SU-DHL-6 (cell line): ENCODE results near the gene NDUFA7.

Source experiments
- H2AFZ ChIP-seq: fragments of 200-600 bp; sonication (generic); 2 replicates; pipeline ENCODE4 v1.6.1; 2014; ENCODE audit warnings: low read depth, mild to moderate bottlenecking, moderate library complexity, mixed read lengths, antibody characterized with exemption, low read length; ENCODE audit not compliant: severe bottlenecking
- H3F3A ChIP-seq: fragments of 200-600 bp; shearing (Covaris generic); 2 replicates; pipeline ENCODE4 v1.6.0; 2016; ENCODE audit warnings: antibody characterized with exemption, mild to moderate bottlenecking; ENCODE audit not compliant: insufficient read depth
- H3K27ac ChIP-seq: fragments of 200-600 bp; sonication (generic); 2 replicates; pipeline ENCODE4 v1.5.1; 2016; ENCODE audit warnings: low read depth, mild to moderate bottlenecking, low read length, moderate library complexity, mixed read lengths
- H3K27me3 ChIP-seq: fragments of 200-600 bp; sonication (generic), shearing (Covaris generic); 2 replicates; pipeline ENCODE4 v1.6.0; 2014; ENCODE audit warnings: mild to moderate bottlenecking, low read length
- H3K36me3 ChIP-seq: fragments of 200-600 bp; sonication (generic); 2 replicates; pipeline ENCODE4 v1.6.1; 2014; ENCODE audit warnings: mild to moderate bottlenecking, low read length, mixed read lengths
- H3K4me2 ChIP-seq: fragments of 300-600, 200-600 bp; shearing (Covaris generic), sonication (generic); 2 replicates; pipeline ENCODE4 v1.6.0; 2014; ENCODE audit warnings: low read length, low read depth, mild to moderate bottlenecking; ENCODE audit not compliant: poor library complexity, severe bottlenecking
- H3K4me3 ChIP-seq: fragments of 200-600 bp; sonication (generic); 2 replicates; pipeline ENCODE4 v1.5.1; 2014; ENCODE audit warnings: antibody characterized with exemption, low read length, mild to moderate bottlenecking, mixed read lengths; ENCODE audit not compliant: insufficient read depth, poor library complexity, severe bottlenecking
- H3K79me2 ChIP-seq: fragments of 200-600 bp; sonication (generic); 2 replicates; pipeline ENCODE4 v1.6.1; 2014; ENCODE audit warnings: mild to moderate bottlenecking, low read length, moderate library complexity; ENCODE audit not compliant: insufficient read depth
- H3K9ac ChIP-seq: fragments of 200-600 bp; sonication (generic); 2 replicates; pipeline ENCODE4 v1.7.0; 2014; ENCODE audit warnings: mild to moderate bottlenecking, low read length
- H3K9me2 ChIP-seq: fragments of 200-600 bp; sonication (generic); replicated peaks from 2 replicates; pipeline ENCODE4 v1.6.1; 2014; ENCODE audit warnings: low read length; ENCODE audit not compliant: insufficient read depth
- H3K9me3 ChIP-seq: fragments of 200-600 bp; sonication (generic); 2 replicates; pipeline ENCODE4 v1.6.1; 2014; ENCODE audit warnings: low read length, mixed read lengths; ENCODE audit not compliant: insufficient read depth
- H4K20me1 ChIP-seq: fragments of 200-600 bp; sonication (generic); 2 replicates; pipeline ENCODE4 v1.6.1; 2014; ENCODE audit warnings: low read depth, mild to moderate bottlenecking, antibody characterized with exemption, low read length, moderate library complexity, mixed read lengths
- CTCF ChIP-seq: fragments of 200-600 bp; sonication (generic); IDR thresholded peaks from one replicate; pipeline ENCODE4 v1.5.1; 2017; ENCODE audit warnings: antibody characterized with exemption, mild to moderate bottlenecking, low read length, moderate library complexity; ENCODE audit not compliant: insufficient read depth, poor library complexity, severe bottlenecking
- EZH2phosphoT487 ChIP-seq: fragments of 200-600 bp; sonication (generic), shearing (Covaris generic); conservative IDR thresholded peaks from 2 replicates; pipeline ENCODE4 v1.6.1; 2018; ENCODE audit warnings: mild to moderate bottlenecking, antibody characterized with exemption, low read length, moderate library complexity, mixed read lengths

The NDUFA7 gene

DNA sequence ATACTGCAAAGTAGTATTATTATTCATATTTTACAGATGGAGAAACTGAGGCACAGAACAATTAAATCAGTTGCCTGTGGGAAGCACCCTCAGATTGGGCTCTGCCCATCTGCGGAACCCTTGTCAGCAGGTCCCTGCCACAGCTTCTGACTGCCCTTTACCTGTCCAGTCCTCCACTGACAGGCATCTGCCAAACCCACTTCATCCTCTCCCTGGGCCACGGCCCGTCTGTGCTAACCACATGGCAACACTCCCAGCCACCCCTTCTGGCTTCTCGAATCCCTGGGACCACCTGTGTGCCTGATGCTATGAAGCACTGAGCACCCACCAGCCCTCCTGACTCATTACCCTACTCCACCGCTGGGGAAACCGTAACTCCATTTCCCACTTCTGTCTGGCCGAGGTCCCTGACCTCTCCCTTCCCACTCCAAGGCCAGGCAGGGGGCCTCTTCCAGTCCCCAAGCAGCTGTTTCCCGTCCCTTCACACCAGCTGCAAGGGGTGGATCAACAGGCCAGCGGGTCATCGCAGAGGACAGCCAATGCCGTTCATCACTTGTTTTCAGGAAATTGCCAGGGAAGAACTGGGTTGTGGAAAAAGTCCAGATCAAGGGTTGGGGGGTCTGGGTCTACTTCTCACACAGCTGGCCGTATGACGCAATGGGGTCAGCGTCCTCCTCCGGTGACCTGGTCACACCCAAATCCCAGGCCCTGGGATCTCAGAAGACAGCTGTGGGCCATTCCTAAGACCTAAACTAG is 19.3 kb upstream of the NDUFA7 start:
- no peaks in the 10 kb centered on the region for H4K20me1 ChIP-seq
- no peaks in the 10 kb centered on the region for H3K9me2 ChIP-seq
- H3K36me3 ChIP-seq: no peaks in the 10 kb centered on the region
- H3K9ac ChIP-seq: no peak overlapping the region
- H3K4me2 ChIP-seq: no peak overlapping the region
- no peaks in the 10 kb centered on the region for H3K79me2 ChIP-seq
- H3K9me3 ChIP-seq: no peaks in the 10 kb centered on the region
- TF ChIP-seq CTCF (no peak), EZH2phosphoT487 (no peak)
- H2AFZ ChIP-seq: no peak overlapping the region
- H3F3A ChIP-seq: no peaks in the 10 kb centered on the region
- no peak overlapping the region for H3K27ac ChIP-seq
- no peak overlapping the region for H3K4me3 ChIP-seq
- H3K27me3 ChIP-seq: no peaks in the 10 kb centered on the region

DNA sequence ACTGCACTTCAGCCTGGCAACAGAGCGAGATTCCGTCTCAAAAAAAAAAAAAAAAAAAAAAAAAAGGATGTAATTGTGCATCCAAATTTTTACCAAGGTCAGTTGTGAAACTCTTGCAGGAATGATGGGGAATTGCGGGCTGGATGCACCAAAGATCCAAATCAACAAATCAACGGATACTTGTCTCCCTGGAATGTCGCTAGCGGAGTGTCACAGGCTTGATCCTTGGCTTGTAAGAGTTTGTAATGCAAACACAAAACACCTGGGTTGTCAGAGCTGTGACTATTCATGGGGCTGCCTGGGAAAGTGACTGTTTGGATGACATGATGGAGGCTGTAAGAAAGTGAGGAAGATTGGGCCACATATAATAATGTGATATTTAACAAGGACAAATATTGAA is 17.7 kb upstream of the NDUFA7 start:
- Histone ChIP-seq H3K27me3 (no peaks in the 10 kb centered on the region), H3K79me2 (no peaks in the 10 kb centered on the region), H3K4me2 (no peak overlapping the region), H2AFZ (no peak overlapping the region), H3F3A (no peaks in the 10 kb centered on the region), H4K20me1 (no peaks in the 10 kb centered on the region), H3K9me3 (no peaks in the 10 kb centered on the region), H3K4me3 (no peak overlapping the region), H3K27ac (no peak overlapping the region), H3K9ac (no peak overlapping the region), H3K36me3 (no peaks in the 10 kb centered on the region), H3K9me2 (no peaks in the 10 kb centered on the region)
- TF ChIP-seq CTCF: no peak
- no peak for TF ChIP-seq EZH2phosphoT487

- no peaks in the 10 kb centered on the region for H3K36me3 ChIP-seq
- no peaks in the 10 kb centered on the region for H3K79me2 ChIP-seq
- no peaks in the 10 kb centered on the region for H3K27me3 ChIP-seq
- H4K20me1 ChIP-seq: no peaks in the 10 kb centered on the region
- no peaks in the 10 kb centered on the region for H3F3A ChIP-seq
- no peak overlapping the region for H3K4me2 ChIP-seq
- H3K9ac ChIP-seq: no peak overlapping the region
- H3K27ac ChIP-seq: no peak overlapping the region
- H3K9me3 ChIP-seq: no peaks in the 10 kb centered on the region
- no peaks in the 10 kb centered on the region for H3K9me2 ChIP-seq
- TF ChIP-seq CTCF: no peak
- TF ChIP-seq EZH2phosphoT487: no peak
- no peak overlapping the region for H2AFZ ChIP-seq
- no peak overlapping the region for H3K4me3 ChIP-seq
These were observed 16.6 kb upstream of the NDUFA7 start for GRCh38 chr19:8337728-8338127.
